Right atrium auricular region (tissue), 2 donors: Measurements from ENCODE around the gene SLC22A4. TPM values are rescaled to one million over a fixed set of nuclear protein-coding genes. Genes with fewer than 3 reads are reported as not detected.

Experiments used
- DNase-seq: peaks from one replicate; pipeline ENCODE4 v3.0.0-alpha.2; 2019; ENCODE audit warnings: low spot score
- H3K27ac ChIP-seq, 2 donors: fragments of 200-600 bp; sonication (generic); 1 replicate in 1 of 2; 2 replicates in 1 of 2; pipeline ENCODE4 v1.5.1; 2016 to 2019
- H3K27me3 ChIP-seq, 2 donors: fragments of 200-600 bp; sonication (generic); one replicate each; pipeline versions ENCODE4 v1.5.1 to v1.6.0; 2017 to 2019
- H3K36me3 ChIP-seq: fragments of 200-600 bp; sonication (generic); one replicate; pipeline ENCODE4 v1.5.1; 2016
- H3K4me1 ChIP-seq, 2 donors: fragments of 200-600 bp; sonication (generic); one replicate each; pipeline versions ENCODE4 v1.5.1 to v1.6.0; 2017 to 2019
- H3K4me3 ChIP-seq, 2 donors: fragments of 200-600 bp; sonication (generic); 1 replicate in 1 of 2; 2 replicates in 1 of 2; pipeline ENCODE4 v1.5.1; 2017 to 2019; ENCODE audit warnings: mild to moderate bottlenecking in 1 of 2, moderate library complexity in 1 of 2
- H3K9me3 ChIP-seq, 2 donors: fragments of 200-600 bp; sonication (generic); one replicate each; pipeline ENCODE4 v1.5.1; 2019
- total RNA-seq, 2 donors: library from RNA; depleted of rRNA; stranded (reverse); fragments of >200 nt; gene quantifications; one replicate each; pipeline ENCODE4 v1.1.0, GENCODE V29; 2016
- TF ChIP-seq, protein P1 (sequence below), 2 donors: fragments of 200-600 bp; sonication (generic); IDR thresholded peaks; one replicate each; pipeline ENCODE4 v1.5.1; 2019; ENCODE audit warnings: antibody characterized with exemption in 2 of 2

Gene SLC22A4
- total RNA-seq, 2 donors from 2014 or later = 1.5 to 2.8 TPM

- peaks cover 0 to 47% of the 10 kb centered on the region in 2 donors for H3K4me1 ChIP-seq
- peak overlapping the region; percentile 63 to 72 for H3K4me3 ChIP-seq
- peak overlapping the region; percentile 83 to 94 for H3K27ac ChIP-seq
- H3K27me3 ChIP-seq = no peaks in the 10 kb centered on the region
- no peaks in the 10 kb centered on the region for H3K36me3 ChIP-seq
- DNase-seq = no peak
- H3K9me3 ChIP-seq = no peaks in the 10 kb centered on the region
- TF ChIP-seq, protein P1, sequence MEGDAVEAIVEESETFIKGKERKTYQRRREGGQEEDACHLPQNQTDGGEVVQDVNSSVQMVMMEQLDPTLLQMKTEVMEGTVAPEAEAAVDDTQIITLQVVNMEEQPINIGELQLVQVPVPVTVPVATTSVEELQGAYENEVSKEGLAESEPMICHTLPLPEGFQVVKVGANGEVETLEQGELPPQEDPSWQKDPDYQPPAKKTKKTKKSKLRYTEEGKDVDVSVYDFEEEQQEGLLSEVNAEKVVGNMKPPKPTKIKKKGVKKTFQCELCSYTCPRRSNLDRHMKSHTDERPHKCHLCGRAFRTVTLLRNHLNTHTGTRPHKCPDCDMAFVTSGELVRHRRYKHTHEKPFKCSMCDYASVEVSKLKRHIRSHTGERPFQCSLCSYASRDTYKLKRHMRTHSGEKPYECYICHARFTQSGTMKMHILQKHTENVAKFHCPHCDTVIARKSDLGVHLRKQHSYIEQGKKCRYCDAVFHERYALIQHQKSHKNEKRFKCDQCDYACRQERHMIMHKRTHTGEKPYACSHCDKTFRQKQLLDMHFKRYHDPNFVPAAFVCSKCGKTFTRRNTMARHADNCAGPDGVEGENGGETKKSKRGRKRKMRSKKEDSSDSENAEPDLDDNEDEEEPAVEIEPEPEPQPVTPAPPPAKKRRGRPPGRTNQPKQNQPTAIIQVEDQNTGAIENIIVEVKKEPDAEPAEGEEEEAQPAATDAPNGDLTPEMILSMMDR (IDR thresholded peaks at IDR 0.05) = no peak
These were observed 74.8 kb downstream of the SLC22A4 start for GRCh38 chr5:132369007-132369473.

- TF ChIP-seq, protein P1 (IDR thresholded peaks at IDR 0.05) = no peak
- peaks cover 0 to 41% of the 10 kb centered on the region in 2 donors for H3K4me1 ChIP-seq
- H3K27ac ChIP-seq = peak within 1 kb of the TSS; percentile 83 to 94
- DNase-seq = peak; percentile 60
- no peaks in the 10 kb centered on the region for H3K9me3 ChIP-seq
- peak within 1 kb of the TSS; percentile 63 to 72 for H3K4me3 ChIP-seq
- no peaks in the 10 kb centered on the region for H3K36me3 ChIP-seq
- H3K27me3 ChIP-seq = no peaks in the 10 kb centered on the region
These were observed 75.4 kb downstream of the SLC22A4 start, which contains the start of gene SLC22A5 for GRCh38 chr5:132369474-132370180. Gene SLC22A5 (plus strand): TSS chr5:132369710. CDS start chr5:132369973, 263 bp downstream.

DNA sequence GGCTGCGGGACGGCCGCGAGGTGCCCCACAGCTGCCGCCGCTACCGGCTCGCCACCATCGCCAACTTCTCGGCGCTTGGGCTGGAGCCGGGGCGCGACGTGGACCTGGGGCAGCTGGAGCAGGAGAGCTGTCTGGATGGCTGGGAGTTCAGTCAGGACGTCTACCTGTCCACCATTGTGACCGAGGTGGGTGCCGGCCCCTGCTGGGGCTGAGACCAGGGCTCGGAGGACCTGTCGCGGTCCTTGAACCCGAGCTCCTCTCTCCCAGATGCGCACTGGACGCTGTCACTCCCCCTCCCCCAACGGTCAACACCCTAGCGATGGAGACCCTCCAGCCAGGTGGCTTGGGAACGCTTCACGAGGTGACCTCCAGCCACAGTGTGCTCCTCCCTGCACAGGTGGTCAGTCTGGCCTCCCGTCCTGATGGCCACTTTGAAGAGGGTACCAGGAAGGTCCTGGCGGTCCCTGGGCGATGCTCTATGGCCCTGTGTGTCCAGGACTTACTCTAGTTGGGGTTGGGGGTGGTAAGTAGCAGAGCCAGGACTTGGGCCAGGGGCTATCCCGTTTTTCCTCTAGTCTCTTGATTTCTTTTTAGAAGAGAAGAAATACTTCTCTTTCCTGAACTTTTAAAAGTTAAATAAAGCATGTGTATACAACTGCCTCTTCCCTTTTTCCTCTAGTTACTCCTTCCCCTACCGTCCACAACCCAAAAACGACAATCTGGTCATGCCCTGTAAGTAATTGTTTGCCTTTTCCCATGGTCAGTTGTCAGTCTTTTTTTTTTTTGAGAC, 76.2 kb downstream of the SLC22A4 start:
- no peaks in the 10 kb centered on the region for H3K36me3 ChIP-seq
- H3K4me3 ChIP-seq = peak overlapping the region; percentile 63 to 72
- H3K4me1 ChIP-seq = peaks cover 0 to 33% of the 10 kb centered on the region in 2 donors
- H3K9me3 ChIP-seq = no peaks in the 10 kb centered on the region
- TF ChIP-seq, protein P1 (IDR thresholded peaks at IDR 0.05) = no peak
- DNase-seq = peak; percentile 56
- H3K27ac ChIP-seq = peak overlapping the region; percentile 83 to 94
- H3K27me3 ChIP-seq = no peaks in the 10 kb centered on the region

GRCh38 chr5:132370971-132371602, 76.9 kb downstream of the SLC22A4 start:
- TF ChIP-seq, protein P1 (IDR thresholded peaks at IDR 0.05) = no peak
- Histone ChIP-seq H3K4me3 (peak overlapping the region in 1 of 2 donors; percentile 72), H3K27ac (peak overlapping the region; percentile 83 to 94), H3K9me3 (no peaks in the 10 kb centered on the region), H3K4me1 (peaks cover 0 to 33% of the 10 kb centered on the region in 2 donors), H3K36me3 (no peaks in the 10 kb centered on the region), H3K27me3 (no peaks in the 10 kb centered on the region)
- DNase-seq = peak; percentile 63

DNA sequence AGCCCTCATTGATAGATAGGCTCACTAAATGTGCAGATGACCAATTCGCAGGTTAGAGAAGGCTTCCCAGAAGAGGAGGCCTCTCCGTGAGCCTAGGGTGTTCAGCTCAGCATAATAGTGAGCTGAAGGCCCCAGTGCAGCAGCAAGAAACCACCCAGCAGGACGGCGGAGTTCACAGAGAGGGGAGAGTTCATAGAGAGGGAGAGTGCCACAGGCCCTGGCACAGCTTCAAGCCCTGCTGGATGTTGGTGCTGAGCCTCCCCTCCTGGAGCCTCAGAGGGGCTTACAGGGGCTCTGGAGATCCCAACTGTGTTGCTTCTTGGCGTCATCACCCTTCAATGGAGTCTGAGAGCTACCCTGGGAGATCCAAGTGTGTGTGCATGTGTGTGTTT, 77.4 kb downstream of the SLC22A4 start:
- Histone ChIP-seq H3K27me3 (no peaks in the 10 kb centered on the region), H3K9me3 (no peaks in the 10 kb centered on the region), H3K27ac (peak overlapping the region; percentile 83 to 94), H3K36me3 (no peaks in the 10 kb centered on the region), H3K4me1 (peaks cover 0 to 35% of the 10 kb centered on the region in 2 donors), H3K4me3 (no peak overlapping the region)
- TF ChIP-seq, protein P1 (IDR thresholded peaks at IDR 0.05) = no peak
- DNase-seq = peak; percentile 44
